GDM1 (cell line): Measurements from ENCODE around the gene TTC13.

Source experiments
- DNase-seq: peaks from one replicate; lab custom pipeline; 2025; lab: John Stamatoyannopoulos, UW

The TTC13 gene

GRCh38 chr1:230950404-230950803 lies 28.3 kb downstream of the TTC13 start:
- no peak for DNase-seq

GRCh38 chr1:230948903-230949302 lies 29.8 kb downstream of the TTC13 start:
- no peak for DNase-seq

GRCh38 chr1:230948301-230948700 lies 30.4 kb downstream of the TTC13 start:
- no peak for DNase-seq

- no peak for DNase-seq
Observed at GRCh38 chr1:230943048-230943593, 35.5 kb downstream of the TTC13 start.

- DNase-seq = no peak
Observed at GRCh38 chr1:230940848-230941247, 37.8 kb downstream of the TTC13 start.

GRCh38 chr1:230939806-230940489 lies 38.7 kb downstream of the TTC13 start:
- DNase-seq = no peak

GRCh38 chr1:230938924-230939368 lies 39.7 kb downstream of the TTC13 start:
- DNase-seq = no peak

GRCh38 chr1:230937371-230937770 lies 41.3 kb downstream of the TTC13 start:
- no peak for DNase-seq

- no peak for DNase-seq
Observed at GRCh38 chr1:230936475-230936874, 42.2 kb downstream of the TTC13 start.

GRCh38 chr1:230935852-230936251 lies 42.8 kb downstream of the TTC13 start:
- no peak for DNase-seq

GRCh38 chr1:230930986-230931385 lies 47.7 kb downstream of the TTC13 start:
- DNase-seq = no peak

- DNase-seq = no peak
Observed at GRCh38 chr1:230926182-230926581, 52.5 kb downstream of the TTC13 start.

- DNase-seq = no peak
Observed at GRCh38 chr1:230925608-230926007, 53.1 kb downstream of the TTC13 start.

GRCh38 chr1:230923176-230923575 lies 55.5 kb downstream of the TTC13 start:
- DNase-seq = no peak

GRCh38 chr1:230922620-230923019 lies 56.0 kb downstream of the TTC13 start:
- no peak for DNase-seq

GRCh38 chr1:230919207-230919606 lies 59.5 kb downstream of the TTC13 start:
- DNase-seq = no peak

GRCh38 chr1:230917284-230918135 lies 61.2 kb downstream of the TTC13 start:
- DNase-seq = peak; percentile 58

GRCh38 chr1:230916587-230917283 lies 61.9 kb downstream of the TTC13 start:
- no peak for DNase-seq

- no peak for DNase-seq
Observed at GRCh38 chr1:230915078-230915477, 63.6 kb downstream of the TTC13 start.

- DNase-seq = no peak
Observed at GRCh38 chr1:230913496-230913895, 65.2 kb downstream of the TTC13 start.

- no peak for DNase-seq
Observed at GRCh38 chr1:230910755-230911117, 67.9 kb downstream of the TTC13 start.

GRCh38 chr1:230909974-230910754 lies 68.5 kb downstream of the TTC13 start:
- DNase-seq = no peak
